GM12875 (cell line): ENCODE measurements around the gene MT4.

Experiments used
- H3K4me3 ChIP-seq: one replicate; pipeline ENCODE4 v1.5.1; 2011; ENCODE audit warnings: low read depth, low read length, control low read depth
- CTCF ChIP-seq: IDR thresholded peaks from 2 replicates; pipeline ENCODE4 v1.5.1; 2011; ENCODE audit warnings: low read depth, mild to moderate bottlenecking, control low read depth, inconsistent platforms, low read length, moderate library complexity, borderline replicate concordance; ENCODE audit not compliant: insufficient read depth

MT4 gene

GRCh38 chr16:56603589-56603988, 38.7 kb downstream of the MT4 start:
- H3K4me3 ChIP-seq = no peak overlapping the region
- 0 out of 2 replicates have a peak, but pooled peaks have one; percentile 16 for TF ChIP-seq CTCF

- no peak overlapping the region for H3K4me3 ChIP-seq
- no peak for TF ChIP-seq CTCF
These were observed 40.1 kb downstream of the MT4 start for GRCh38 chr16:56604966-56605365.

DNA sequence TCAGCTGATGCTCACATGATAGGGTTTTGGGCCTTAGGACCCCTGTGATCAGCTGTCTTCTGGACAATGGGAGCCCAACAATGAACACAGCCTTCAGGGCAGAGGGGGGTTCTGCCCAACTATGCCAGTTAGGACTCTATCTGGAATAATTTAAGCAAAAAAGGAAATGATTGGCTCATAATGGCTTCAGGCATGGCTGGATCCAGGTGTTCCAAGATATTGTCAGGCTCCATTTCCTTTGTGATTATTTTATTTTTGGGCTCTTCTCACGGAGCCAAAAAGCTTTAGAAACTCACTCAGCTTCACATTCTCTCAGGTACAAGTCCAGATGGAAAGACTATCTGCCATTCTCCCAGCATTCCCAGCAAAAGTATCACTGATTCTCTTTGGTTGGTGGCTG, 40.6 kb downstream of the MT4 start:
- no peak for TF ChIP-seq CTCF
- no peak overlapping the region for H3K4me3 ChIP-seq

DNA sequence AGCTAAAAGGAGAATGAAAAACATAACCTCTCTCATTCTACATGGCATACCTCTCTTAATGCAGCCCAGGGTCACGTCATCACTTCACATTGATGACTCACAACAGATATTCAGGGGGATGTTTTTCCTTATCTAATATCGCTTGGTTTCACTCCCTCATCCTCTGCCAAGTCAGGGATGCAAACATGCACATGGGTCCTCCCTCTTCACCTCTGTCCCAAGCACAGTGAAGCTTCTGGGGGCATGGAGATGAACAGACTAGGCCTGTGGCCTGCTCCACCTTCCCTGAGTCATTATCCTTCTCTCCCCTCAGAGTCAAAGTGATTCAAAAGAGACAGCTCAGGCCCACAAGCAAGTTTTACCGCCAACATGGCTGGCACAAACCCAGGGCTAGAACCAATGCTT, 41.2 kb downstream of the MT4 start:
- no peak for TF ChIP-seq CTCF

GRCh38 chr16:56606476-56607108, 41.7 kb downstream of the MT4 start:
- TF ChIP-seq CTCF = no peak
- no peak overlapping the region for H3K4me3 ChIP-seq

More for the DNA sequence above, 41.2 kb downstream of the MT4 start:
- no peak overlapping the region for H3K4me3 ChIP-seq

- no peak overlapping the region for H3K4me3 ChIP-seq
- no peak for TF ChIP-seq CTCF
These were observed 42.3 kb downstream of the MT4 start for GRCh38 chr16:56607109-56607618.

- H3K4me3 ChIP-seq = no peak overlapping the region
These were observed 42.8 kb downstream of the MT4 start for GRCh38 chr16:56607675-56608042.

More at GRCh38 chr16:56607675-56608042, 42.8 kb downstream of the MT4 start:
- TF ChIP-seq CTCF = no peak
